ENCODE measurements around the gene TSPAN4. TPM values are rescaled to one million over a fixed set of nuclear protein-coding genes. Genes with fewer than 3 reads are reported as not detected.

TSPAN4 gene
- total RNA-seq, 1 experiment from 2014 or later, result 50.3 TPM

GRCh38 chr11:828506-829175 lies 14.0 kb upstream of the TSPAN4 start:
- Histone ChIP-seq H3K9ac (ENCODE audit: low read length) (no peak overlapping the region), H4K20me1 (ENCODE audit: insufficient read depth) (no peaks in the 10 kb centered on the region), H3K9me3 (ENCODE audit: control insufficient read depth in 1 of 2, insufficient read depth in 1 of 2, low read depth in 1 of 2, low read length in 2 of 2) (no peaks in the 10 kb centered on the region), H3K79me2 (ENCODE audit: insufficient read depth, low read length) (peaks cover 15% of the 10 kb centered on the region), H3K4me1 (ENCODE audit: control insufficient read depth in 1 of 2, insufficient read depth in 2 of 2, low read length in 2 of 2) (peaks cover 29 to 50% of the 10 kb centered on the region in 2 experiments), H3K4me3 (replicated peaks in 1 of 2; ENCODE audit: low read depth in 1 of 2, low read length in 2 of 2) (no peak overlapping the region), H3K9me2 (ENCODE audit: insufficient read depth) (no peaks in the 10 kb centered on the region), H3K27me3 (ENCODE audit: insufficient read depth, low read length) (no peaks in the 10 kb centered on the region), H3K27ac (ENCODE audit: low read depth, low read length) (peak overlapping the region; percentile 89; the same call in 1 of the 2 replicates), H3K36me3 (ENCODE audit: control insufficient read depth in 1 of 2, insufficient read depth in 2 of 2, low read length in 2 of 2) (no peaks in the 10 kb centered on the region), H2AFZ (ENCODE audit: low read depth, low read length, poor library complexity, severe bottlenecking) (no peak overlapping the region), H3K4me2 (ENCODE audit: low read length) (no peak overlapping the region)
- CTCF ChIA-PET, result no interaction called here
- ATAC-seq (no peak), DNase-seq (ENCODE audit: low read depth, low spot score) (no peak)
- POLR2A ChIA-PET, result interaction anchor here (1.4 to 2.3 kb wide), 2 partner anchors 9 to 20 kb away, joined by 6 to 16 read pairs; partner anchors contain the start of genes PNPLA2 and RPLP2
- intact Hi-C loops (cut with micrococcal nuclease), result no loop called here
- BruUV-seq (replicated peaks), result no TSS peak
- RAD21 ChIA-PET (ENCODE audit: low non-redundant PET in 1 of 2, low total read pairs in 2 of 2, uncharacterized antibody in 2 of 2, unreplicated experiment in 2 of 2), result no interaction called here
- TF ChIP-seq ATF3 (IDR thresholded peaks at IDR 0.05) (no peak), EGR1 (IDR thresholded peaks at IDR 0.05; ENCODE audit: low read depth) (no peak), SRF (IDR thresholded peaks at IDR 0.05; ENCODE audit: low read depth) (no peak), EZH2 (IDR thresholded peaks at IDR 0.05) (no peak), ZBTB33 (IDR thresholded peaks at IDR 0.05; ENCODE audit: extremely low read depth, insufficient replicate concordance, low read length) (no peak), ZFX (IDR thresholded peaks at IDR 0.05) (no peak), ELF1 (IDR thresholded peaks at IDR 0.05; ENCODE audit: borderline replicate concordance, low read depth) (no peak)
- TF ChIP-seq, protein P1, sequence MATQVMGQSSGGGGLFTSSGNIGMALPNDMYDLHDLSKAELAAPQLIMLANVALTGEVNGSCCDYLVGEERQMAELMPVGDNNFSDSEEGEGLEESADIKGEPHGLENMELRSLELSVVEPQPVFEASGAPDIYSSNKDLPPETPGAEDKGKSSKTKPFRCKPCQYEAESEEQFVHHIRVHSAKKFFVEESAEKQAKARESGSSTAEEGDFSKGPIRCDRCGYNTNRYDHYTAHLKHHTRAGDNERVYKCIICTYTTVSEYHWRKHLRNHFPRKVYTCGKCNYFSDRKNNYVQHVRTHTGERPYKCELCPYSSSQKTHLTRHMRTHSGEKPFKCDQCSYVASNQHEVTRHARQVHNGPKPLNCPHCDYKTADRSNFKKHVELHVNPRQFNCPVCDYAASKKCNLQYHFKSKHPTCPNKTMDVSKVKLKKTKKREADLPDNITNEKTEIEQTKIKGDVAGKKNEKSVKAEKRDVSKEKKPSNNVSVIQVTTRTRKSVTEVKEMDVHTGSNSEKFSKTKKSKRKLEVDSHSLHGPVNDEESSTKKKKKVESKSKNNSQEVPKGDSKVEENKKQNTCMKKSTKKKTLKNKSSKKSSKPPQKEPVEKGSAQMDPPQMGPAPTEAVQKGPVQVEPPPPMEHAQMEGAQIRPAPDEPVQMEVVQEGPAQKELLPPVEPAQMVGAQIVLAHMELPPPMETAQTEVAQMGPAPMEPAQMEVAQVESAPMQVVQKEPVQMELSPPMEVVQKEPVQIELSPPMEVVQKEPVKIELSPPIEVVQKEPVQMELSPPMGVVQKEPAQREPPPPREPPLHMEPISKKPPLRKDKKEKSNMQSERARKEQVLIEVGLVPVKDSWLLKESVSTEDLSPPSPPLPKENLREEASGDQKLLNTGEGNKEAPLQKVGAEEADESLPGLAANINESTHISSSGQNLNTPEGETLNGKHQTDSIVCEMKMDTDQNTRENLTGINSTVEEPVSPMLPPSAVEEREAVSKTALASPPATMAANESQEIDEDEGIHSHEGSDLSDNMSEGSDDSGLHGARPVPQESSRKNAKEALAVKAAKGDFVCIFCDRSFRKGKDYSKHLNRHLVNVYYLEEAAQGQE (IDR thresholded peaks at IDR 0.05; ENCODE audit: low read depth), result no peak

Data from HCT116 (cell line).